Calu3 (cell line): ENCODE data around the gene ARHGEF4. TPM values are rescaled to one million over a fixed set of nuclear protein-coding genes. Genes with fewer than 3 reads are reported as not detected.

Experiments used
- BruUV-seq: library from RNA; stranded (reverse); fragments of 400-500 nt; replicated peaks from 2 replicates; lab custom pipeline; 2021; lab: Mats Ljungman, UMichigan
- CTCF ChIA-PET: fragments of 300-600 bp; sonication (Branson Sonifier 250); formaldehyde crosslinking; loops from one replicate; lab custom pipeline; 2022; ENCODE audit warnings: antibody characterized with exemption; lab: Charles Lee
- DNase-seq: peaks from one replicate; pipeline ENCODE4 v3.0.0; 2022
- H3K27ac Mint-ChIP-seq: one replicate; pipeline ENCODE4 v1.8.0; 2022; ENCODE audit warnings: mixed read lengths; ENCODE audit not compliant: unreplicated experiment
- H3K27me3 Mint-ChIP-seq: one replicate; pipeline ENCODE4 v1.8.0; 2022; ENCODE audit warnings: mixed read lengths; ENCODE audit not compliant: unreplicated experiment
- H3K36me3 Mint-ChIP-seq: one replicate; pipeline ENCODE4 v1.8.0; 2022; ENCODE audit warnings: mild to moderate bottlenecking, moderate library complexity, mixed read lengths; ENCODE audit not compliant: insufficient read depth, unreplicated experiment
- H3K4me1 Mint-ChIP-seq: one replicate; pipeline ENCODE4 v1.8.0; 2022; ENCODE audit warnings: mild to moderate bottlenecking, low read depth, mixed read lengths; ENCODE audit not compliant: unreplicated experiment
- H3K4me3 Mint-ChIP-seq: one replicate; pipeline ENCODE4 v1.8.0; 2022; ENCODE audit warnings: mild to moderate bottlenecking, low read depth, moderate library complexity, mixed read lengths; ENCODE audit not compliant: unreplicated experiment
- H3K9me3 Mint-ChIP-seq: one replicate; pipeline ENCODE4 v1.8.0; 2022; ENCODE audit warnings: low read depth, mixed read lengths; ENCODE audit not compliant: unreplicated experiment
- intact Hi-C: fragments of 100-400 bp; cut with micrococcal nuclease; formaldehyde crosslinking; loops from one replicate; pipeline ENCODE4 v1.10.0; 2022; ENCODE audit not compliant: unreplicated experiment
- total RNA-seq: library from RNA; stranded (reverse); gene quantifications from 2 replicates; pipeline ENCODE4 v1.2.3, GENCODE V29; 2022
- TF ChIP-seq, protein P1 (sequence below): fragments of 200-600 bp; IDR thresholded peaks from one replicate; pipeline ENCODE4 v1.8.0; 2022; ENCODE audit warnings: antibody characterized with exemption; ENCODE audit not compliant: unreplicated experiment

ARHGEF4 gene
- total RNA-seq, 1 experiment from 2014 or later = 8.8 TPM

DNA sequence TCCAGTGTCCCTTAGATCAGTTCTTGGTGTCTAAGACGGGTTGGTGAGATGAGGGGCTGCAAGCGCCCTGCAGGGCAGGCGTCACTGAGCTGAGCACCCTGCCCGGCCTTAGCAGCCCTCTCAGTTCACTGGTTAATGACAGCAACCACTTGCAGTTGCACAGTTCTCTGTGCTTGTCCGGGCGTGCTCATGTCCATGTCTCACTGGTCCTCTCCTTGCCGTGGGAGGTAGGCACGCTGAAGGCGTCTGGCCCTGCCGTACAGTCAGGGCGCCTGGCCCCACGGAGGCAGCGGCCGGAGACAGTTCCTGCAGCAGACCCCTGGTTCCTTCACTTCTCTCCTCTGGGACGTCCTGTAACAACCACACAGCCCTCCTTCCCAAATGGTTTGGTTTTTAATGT lies 75.3 kb downstream of the ARHGEF4 start:
- Mint-ChIP-seq H3K27ac (no peak overlapping the region), H3K9me3 (no peaks in the 10 kb centered on the region), H3K4me1 (no peaks in the 10 kb centered on the region), H3K36me3 (no peaks in the 10 kb centered on the region), H3K4me3 (no peak overlapping the region), H3K27me3 (no peaks in the 10 kb centered on the region)
- intact Hi-C loops = no loop called here
- BruUV-seq = no TSS peak
- TF ChIP-seq, protein P1, sequence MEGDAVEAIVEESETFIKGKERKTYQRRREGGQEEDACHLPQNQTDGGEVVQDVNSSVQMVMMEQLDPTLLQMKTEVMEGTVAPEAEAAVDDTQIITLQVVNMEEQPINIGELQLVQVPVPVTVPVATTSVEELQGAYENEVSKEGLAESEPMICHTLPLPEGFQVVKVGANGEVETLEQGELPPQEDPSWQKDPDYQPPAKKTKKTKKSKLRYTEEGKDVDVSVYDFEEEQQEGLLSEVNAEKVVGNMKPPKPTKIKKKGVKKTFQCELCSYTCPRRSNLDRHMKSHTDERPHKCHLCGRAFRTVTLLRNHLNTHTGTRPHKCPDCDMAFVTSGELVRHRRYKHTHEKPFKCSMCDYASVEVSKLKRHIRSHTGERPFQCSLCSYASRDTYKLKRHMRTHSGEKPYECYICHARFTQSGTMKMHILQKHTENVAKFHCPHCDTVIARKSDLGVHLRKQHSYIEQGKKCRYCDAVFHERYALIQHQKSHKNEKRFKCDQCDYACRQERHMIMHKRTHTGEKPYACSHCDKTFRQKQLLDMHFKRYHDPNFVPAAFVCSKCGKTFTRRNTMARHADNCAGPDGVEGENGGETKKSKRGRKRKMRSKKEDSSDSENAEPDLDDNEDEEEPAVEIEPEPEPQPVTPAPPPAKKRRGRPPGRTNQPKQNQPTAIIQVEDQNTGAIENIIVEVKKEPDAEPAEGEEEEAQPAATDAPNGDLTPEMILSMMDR = no peak
- CTCF ChIA-PET = no interaction called here
- no peak for DNase-seq

DNA sequence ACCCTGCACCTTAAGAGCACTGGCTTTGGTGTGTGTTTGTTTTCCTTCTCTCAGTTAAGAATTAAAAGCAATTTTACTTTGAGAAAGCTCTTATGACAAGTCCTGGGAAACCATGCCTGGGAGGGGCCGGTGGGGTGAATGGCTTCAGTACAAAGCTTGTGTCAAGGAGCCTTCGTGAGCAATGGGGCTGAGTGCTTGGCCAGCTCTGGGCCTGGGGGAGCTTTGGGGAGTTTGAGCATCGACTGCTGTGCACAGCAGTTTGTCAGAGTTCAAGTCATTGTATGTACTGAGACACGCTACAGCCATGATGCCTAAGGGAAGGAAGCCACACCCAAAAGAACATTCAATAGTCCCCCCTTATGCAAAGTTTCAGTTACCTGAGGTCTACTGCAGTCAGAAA lies 75.8 kb downstream of the ARHGEF4 start:
- Mint-ChIP-seq H3K9me3 (no peaks in the 10 kb centered on the region), H3K36me3 (peaks cover under 1% of the 10 kb centered on the region), H3K4me3 (no peak overlapping the region), H3K4me1 (no peaks in the 10 kb centered on the region), H3K27me3 (no peaks in the 10 kb centered on the region), H3K27ac (no peak overlapping the region)
- intact Hi-C loops = no loop called here
- CTCF ChIA-PET = no interaction called here
- TF ChIP-seq, protein P1 = no peak
- BruUV-seq = no TSS peak
- DNase-seq = no peak

DNA sequence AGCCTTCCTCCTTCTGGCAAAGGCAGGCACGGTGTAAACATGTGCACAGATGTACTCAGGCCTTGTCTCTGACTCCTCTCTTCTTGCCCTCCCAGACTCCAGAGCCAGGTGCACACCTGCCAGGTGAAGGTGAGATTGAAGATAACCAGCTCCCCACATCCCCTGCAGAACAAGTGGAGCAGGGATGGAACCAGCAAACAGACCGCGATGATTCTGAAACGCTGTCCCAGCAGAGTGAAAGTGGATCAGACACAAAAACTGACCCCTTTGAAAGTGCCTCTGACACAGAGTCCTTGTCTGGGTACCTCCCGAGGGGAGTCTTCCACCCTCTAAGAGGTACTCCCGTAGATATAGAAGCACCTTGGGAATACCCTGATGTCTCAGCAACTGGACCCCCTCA lies 77.2 kb downstream of the ARHGEF4 start:
- H3K4me1 Mint-ChIP-seq = no peaks in the 10 kb centered on the region
- TF ChIP-seq, protein P1 = no peak
- intact Hi-C loops = no loop called here

GRCh38 chr2:130915149-130915548 lies 78.4 kb downstream of the ARHGEF4 start:
- no peaks in the 10 kb centered on the region for H3K9me3 Mint-ChIP-seq
- no TSS peak for BruUV-seq
- DNase-seq = no peak

More for the DNA sequence above, 77.2 kb downstream of the ARHGEF4 start:
- Mint-ChIP-seq H3K4me3 (no peak overlapping the region), H3K9me3 (no peaks in the 10 kb centered on the region), H3K36me3 (peaks cover 5% of the 10 kb centered on the region), H3K27me3 (no peaks in the 10 kb centered on the region), H3K27ac (no peak overlapping the region)
- BruUV-seq = no TSS peak
- DNase-seq = no peak
- CTCF ChIA-PET = no interaction called here

More at GRCh38 chr2:130915149-130915548, 78.4 kb downstream of the ARHGEF4 start:
- Mint-ChIP-seq H3K27ac (no peak overlapping the region), H3K4me3 (no peak overlapping the region), H3K36me3 (peaks cover 5% of the 10 kb centered on the region), H3K27me3 (no peaks in the 10 kb centered on the region), H3K4me1 (no peaks in the 10 kb centered on the region)
- CTCF ChIA-PET = no interaction called here
- TF ChIP-seq, protein P1 = no peak
- intact Hi-C loops = no loop called here
